OCI-LY3 (cell line): ENCODE measurements around the gene NDUFV2.

Source experiments
- H2AFZ ChIP-seq: fragments of 200-600, 300-600 bp; shearing (Covaris generic); 2 replicates; pipeline ENCODE4 v1.6.0; 2014; ENCODE audit warnings: antibody characterized with exemption, low read depth, low read length
- H3K27ac ChIP-seq: fragments of 200-600, 300-600 bp; sonication (generic); 2 replicates; pipeline ENCODE4 v1.5.1; 2014; ENCODE audit warnings: mild to moderate bottlenecking, low read length, moderate library complexity, mixed read lengths
- H3K27me3 ChIP-seq: fragments of 200-600, 300-600 bp; sonication (generic); 2 replicates; pipeline ENCODE4 v1.6.1; 2014; ENCODE audit warnings: low read depth, low read length, mixed read lengths
- H3K36me3 ChIP-seq: fragments of 200-600, 300-600 bp; sonication (generic); replicated peaks from 2 replicates; pipeline ENCODE3; 2014; ENCODE audit warnings: low read depth, low read length, mixed read lengths
- H3K4me1 ChIP-seq: fragments of 300-600, 200-600 bp; sonication (generic); 2 replicates; pipeline ENCODE4 v1.6.1; 2014; ENCODE audit warnings: low read length, mixed read lengths
- H3K4me2 ChIP-seq: fragments of 200-600, 300-600 bp; sonication (generic); 2 replicates; pipeline ENCODE4 v1.6.1; 2014; ENCODE audit warnings: low read length, mixed read lengths
- H3K4me3 ChIP-seq: fragments of 300-600, 200-600 bp; sonication (generic); 2 replicates; pipeline ENCODE4 v1.5.1; 2014; ENCODE audit warnings: antibody characterized with exemption, mild to moderate bottlenecking, low read length, moderate library complexity
- H3K79me2 ChIP-seq: fragments of 300-600, 200-600 bp; shearing (Covaris generic); 2 replicates; pipeline ENCODE4 v1.6.1; 2014; ENCODE audit warnings: mild to moderate bottlenecking, low read length, mixed read lengths
- H3K9ac ChIP-seq: fragments of 300-600, 200-600 bp; shearing (Covaris generic); 2 replicates; pipeline ENCODE4 v1.6.0; 2014; ENCODE audit warnings: mild to moderate bottlenecking, low read length, moderate library complexity
- H3K9me3 ChIP-seq: fragments of 200-600, 300-600 bp; shearing (Covaris generic); 2 replicates; pipeline ENCODE4 v1.6.1; 2014; ENCODE audit warnings: low read length, mixed read lengths; ENCODE audit not compliant: insufficient read depth
- H4K20me1 ChIP-seq: fragments of 200-600, 300-600 bp; sonication (generic); 2 replicates; pipeline ENCODE4 v1.6.1; 2016; ENCODE audit warnings: low read length, mixed read lengths; ENCODE audit not compliant: insufficient read depth
- CTCF ChIP-seq: fragments of 200-600, 300-600 bp; sonication (generic); IDR thresholded peaks from 2 replicates; pipeline ENCODE4 v1.5.1; 2014; ENCODE audit warnings: antibody characterized with exemption, low read length, low read depth
- EZH2phosphoT487 ChIP-seq: fragments of 200-600 bp; shearing (Covaris generic); IDR thresholded peaks from 2 replicates; pipeline ENCODE4 v1.6.1; 2018; ENCODE audit warnings: antibody characterized with exemption, mixed run types, low read depth

Gene NDUFV2

GRCh38 chr18:9117980-9118841, 15.7 kb downstream of the NDUFV2 start:
- Histone ChIP-seq H3K4me1 (peaks cover 87% of the 10 kb centered on the region), H3K79me2 (peaks cover 100% of the 10 kb centered on the region), H3K27me3 (no peaks in the 10 kb centered on the region), H3K36me3 (peaks cover 48% of the 10 kb centered on the region), H2AFZ (no peak overlapping the region), H3K27ac (peak overlapping the region; percentile 98), H3K9me3 (no peaks in the 10 kb centered on the region), H4K20me1 (peaks cover 10% of the 10 kb centered on the region; the same call in 1 of the 2 replicates), H3K4me2 (peak overlapping the region; percentile 87), H3K9ac (peak overlapping the region; percentile 71), H3K4me3 (peak overlapping the region; percentile 67)
- TF ChIP-seq EZH2phosphoT487: no peak
- no peak for TF ChIP-seq CTCF

DNA sequence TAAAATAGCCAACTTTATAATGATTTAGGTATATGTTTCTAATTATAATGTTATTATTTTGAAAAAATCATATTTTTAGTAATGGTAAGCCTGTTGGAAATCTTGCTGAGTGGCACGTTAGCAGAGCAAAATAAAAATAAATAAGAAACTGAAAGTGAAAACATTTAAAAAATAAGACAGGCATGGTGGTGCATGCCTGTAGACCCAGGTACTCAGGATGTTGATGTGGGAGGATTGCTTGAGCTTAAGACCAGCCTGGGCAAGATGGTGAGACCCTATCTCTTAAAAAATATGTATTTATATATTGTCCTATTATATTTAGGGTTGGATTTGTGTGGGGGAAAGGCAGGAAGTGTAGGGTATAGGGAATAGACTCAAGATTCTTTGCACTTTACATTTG, 18.3 kb downstream of the NDUFV2 start:
- TF ChIP-seq EZH2phosphoT487 (no peak), CTCF (no peak)
- Histone ChIP-seq H3K4me1 (peaks cover 68% of the 10 kb centered on the region), H3K9me3 (no peaks in the 10 kb centered on the region), H2AFZ (no peak overlapping the region), H3K4me2 (peak overlapping the region; percentile 87; the same call in 1 of the 2 replicates), H3K27me3 (no peaks in the 10 kb centered on the region), H4K20me1 (peaks cover 12% of the 10 kb centered on the region; the same call in 1 of the 2 replicates), H3K36me3 (peaks cover 59% of the 10 kb centered on the region), H3K4me3 (no peak overlapping the region), H3K79me2 (peaks cover 99% of the 10 kb centered on the region), H3K27ac (0 out of 2 replicates have a peak overlapping the region, but pooled peaks have one; percentile 98), H3K9ac (peak overlapping the region; percentile 71; the same call in 1 of the 2 replicates)

GRCh38 chr18:9123520-9123919, 21.0 kb downstream of the NDUFV2 start:
- H3K27ac ChIP-seq: no peak overlapping the region

More at GRCh38 chr18:9123520-9123919, 21.0 kb downstream of the NDUFV2 start:
- Histone ChIP-seq H3K4me3 (no peak overlapping the region), H3K9ac (no peak overlapping the region), H2AFZ (no peak overlapping the region), H3K4me2 (no peak overlapping the region), H4K20me1 (peaks cover 14% of the 10 kb centered on the region; the same call in 1 of the 2 replicates), H3K27me3 (no peaks in the 10 kb centered on the region), H3K79me2 (peaks cover 99% of the 10 kb centered on the region), H3K9me3 (no peaks in the 10 kb centered on the region), H3K36me3 (peaks cover 60% of the 10 kb centered on the region), H3K4me1 (peaks cover 43% of the 10 kb centered on the region)
- TF ChIP-seq EZH2phosphoT487 (no peak), CTCF (no peak)
